HepG2 (cell line): ENCODE measurements around the gene POLA2.

Experiments used
- NR2F1 ChIP-seq, 2 experiments: fragments of 450-650 bp in 1 of 2; formaldehyde crosslinking in 1 of 2; IDR thresholded peaks; 2 replicates each; pipeline versions ENCODE4 v1.5.0 to v1.6.1; 2016 to 2020; ENCODE audit warnings: mild to moderate bottlenecking in 1 of 2, missing compliant biosample characterization in 1 of 2, missing genetic modification reagents in 1 of 2, moderate library complexity in 1 of 2
- PRPF4 ChIP-seq: fragments of 200-400 bp; formaldehyde crosslinking; IDR thresholded peaks from 2 replicates; pipeline ENCODE4 v1.6.1; 2016; ENCODE audit warnings: low read length, low read depth; ENCODE audit not compliant: poor library complexity, severe bottlenecking
- SP2 ChIP-seq: sonication (generic); formaldehyde crosslinking; IDR thresholded peaks from 2 replicates; pipeline ENCODE4 v1.5.1; 2020; ENCODE audit warnings: mild to moderate bottlenecking, missing genetic modification reagents
- ZNF552 ChIP-seq: sonication (generic); formaldehyde crosslinking; IDR thresholded peaks from 2 replicates; pipeline ENCODE4 v1.9.0; 2022; ENCODE audit warnings: missing genetic modification reagents, mild to moderate bottlenecking, borderline replicate concordance

GRCh38 chr11:65258988-65259387 is 2.8 kb upstream of the POLA2 start:
- no peak for TF ChIP-seq PRPF4
- TF ChIP-seq SP2: no peak
- no peak for TF ChIP-seq NR2F1 (CRISPR knock-in tag; IDR thresholded peaks at IDR 0.05)
- no peak for TF ChIP-seq ZNF552
